GM21723 (cell line): ENCODE results near the gene RNF123.

Experiments used
- ATAC-seq: cut with Tn5 transposase; IDR thresholded peaks from one replicate; pipeline ENCODE4 v1.9.1; 2021; ENCODE audit warnings: mild to moderate bottlenecking, moderate library complexity; ENCODE audit not compliant: unreplicated experiment

The RNF123 gene

GRCh38 chr3:49700453-49701128 lies 11.2 kb downstream of the RNF123 start:
- ATAC-seq: no peak

DNA sequence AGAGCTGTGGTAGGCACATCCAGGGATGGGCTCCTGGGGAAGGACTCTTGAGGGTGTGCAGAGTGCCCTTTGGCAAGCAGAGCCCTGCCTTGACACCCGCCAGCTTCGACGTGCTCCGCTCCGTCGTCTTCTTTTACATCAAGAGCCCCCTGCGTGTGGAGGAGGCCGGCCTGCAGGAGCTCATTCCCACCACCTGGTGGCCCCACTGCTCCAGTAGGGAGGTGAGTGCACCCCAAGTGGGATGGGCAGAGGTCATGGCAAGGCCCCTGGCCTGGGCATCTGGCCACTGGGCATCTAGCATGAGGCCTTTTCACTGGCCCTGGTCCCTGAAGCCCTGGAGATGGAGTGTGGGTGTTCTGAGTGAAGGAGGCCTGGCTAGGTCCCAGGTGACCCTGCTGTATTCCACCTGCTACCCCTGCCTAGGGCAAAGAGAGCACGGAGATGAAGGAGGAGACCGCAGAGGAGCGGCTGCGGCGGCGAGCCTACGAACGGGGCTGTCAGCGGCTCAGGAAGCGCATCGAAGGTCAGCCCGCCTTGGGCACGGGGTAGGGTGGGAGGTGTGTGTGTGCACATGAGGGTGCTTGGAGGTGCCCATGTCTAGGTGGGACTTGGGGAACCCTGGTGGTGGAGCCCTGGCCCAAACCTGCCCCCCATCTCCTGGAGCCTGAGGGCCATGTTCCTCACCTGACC lies 12.2 kb downstream of the RNF123 start:
- no peak for ATAC-seq

- no peak for ATAC-seq
Measured at GRCh38 chr3:49702672-49703071, 13.3 kb downstream of the RNF123 start.

DNA sequence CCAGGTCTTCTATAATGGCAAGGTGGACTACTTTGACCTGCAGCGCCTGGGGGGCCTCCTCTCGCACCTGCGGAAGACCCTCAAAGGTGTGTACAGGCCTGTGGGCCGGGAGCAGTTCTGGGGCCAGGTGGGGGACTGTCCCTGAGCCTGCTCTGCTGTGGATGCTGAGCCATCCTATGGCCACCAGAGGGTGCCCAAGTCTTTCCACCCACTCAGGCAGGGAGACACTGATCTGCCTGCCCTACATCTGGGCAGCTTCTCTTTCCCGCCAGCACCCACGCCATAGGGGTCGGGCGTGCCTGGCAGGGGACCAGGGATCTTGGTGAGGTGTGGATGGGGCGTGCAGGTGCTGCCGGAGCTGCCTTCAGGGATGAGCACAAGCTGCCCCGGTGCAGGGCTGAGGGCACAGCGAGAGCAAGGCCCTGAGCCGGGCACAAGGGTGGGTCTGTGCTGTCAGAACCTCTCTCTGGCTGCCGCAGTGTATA lies 14.1 kb downstream of the RNF123 start:
- ATAC-seq: peak; percentile 70

DNA sequence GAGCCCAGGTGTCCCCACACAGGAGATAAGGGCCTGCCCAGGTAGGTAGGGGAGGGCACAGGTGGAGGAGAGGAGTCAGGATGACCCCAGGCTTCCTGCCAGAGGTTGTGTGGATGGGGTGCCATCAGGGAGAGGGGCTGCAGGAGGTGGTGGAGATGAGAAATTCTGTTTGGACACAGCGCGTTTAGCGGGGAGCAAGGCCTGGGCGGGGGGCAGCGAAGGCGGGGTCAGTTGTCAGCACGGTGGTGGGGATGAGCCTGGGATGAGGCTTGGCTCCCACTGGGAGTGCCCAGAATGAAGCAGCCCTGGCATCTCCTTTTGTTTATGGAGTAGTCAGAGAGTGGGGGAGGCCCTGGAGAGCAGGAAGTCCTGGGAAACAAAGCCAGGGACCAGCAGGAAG lies 14.6 kb downstream of the RNF123 start:
- no peak for ATAC-seq

- ATAC-seq: no peak
Measured at GRCh38 chr3:49704629-49705028, 15.3 kb downstream of the RNF123 start.

GRCh38 chr3:49705390-49705960 lies 16.1 kb downstream of the RNF123 start:
- ATAC-seq: no peak

- ATAC-seq: no peak
Measured at GRCh38 chr3:49706456-49707112, 17.2 kb downstream of the RNF123 start.

DNA sequence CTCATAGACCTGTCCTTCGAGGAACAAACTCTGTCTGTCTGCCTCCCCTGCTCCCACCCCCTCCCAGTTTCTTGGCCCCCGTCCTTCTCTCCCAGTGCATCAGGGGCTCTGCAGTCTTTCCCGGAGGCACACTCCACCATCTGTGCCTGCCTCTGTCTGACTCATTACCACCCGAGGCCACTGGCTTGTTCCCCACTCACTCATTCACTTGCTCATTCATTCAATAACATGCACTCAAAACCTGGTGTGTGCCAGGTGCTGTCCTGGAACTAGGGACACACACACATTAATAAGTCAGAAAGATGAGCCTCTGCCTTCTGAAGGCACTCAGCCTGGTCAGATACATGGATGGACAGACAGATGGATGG lies 17.7 kb downstream of the RNF123 start:
- no peak for ATAC-seq

DNA sequence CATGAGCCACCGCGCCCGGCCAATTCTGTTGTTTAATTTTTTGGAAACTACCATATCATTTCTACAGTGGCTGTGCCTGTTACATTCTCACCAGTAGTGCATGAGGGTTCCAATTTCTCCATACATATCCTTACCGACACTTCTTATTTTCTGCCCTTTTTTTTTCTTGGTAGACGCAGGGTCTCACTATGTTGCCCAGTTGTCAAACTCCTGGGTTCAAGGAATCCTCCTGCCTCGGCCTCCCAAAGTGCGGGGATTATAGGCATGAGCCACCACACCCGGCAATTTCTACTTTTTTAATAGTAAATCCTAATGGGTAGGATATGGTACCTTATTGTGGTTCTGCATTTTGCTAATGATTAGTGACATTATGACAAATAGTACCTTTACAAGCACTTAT lies 20.5 kb downstream of the RNF123 start:
- no peak for ATAC-seq

GRCh38 chr3:49711489-49711888 lies 22.1 kb downstream of the RNF123 start:
- ATAC-seq: no peak

GRCh38 chr3:49712166-49712565 lies 22.8 kb downstream of the RNF123 start:
- ATAC-seq: no peak

DNA sequence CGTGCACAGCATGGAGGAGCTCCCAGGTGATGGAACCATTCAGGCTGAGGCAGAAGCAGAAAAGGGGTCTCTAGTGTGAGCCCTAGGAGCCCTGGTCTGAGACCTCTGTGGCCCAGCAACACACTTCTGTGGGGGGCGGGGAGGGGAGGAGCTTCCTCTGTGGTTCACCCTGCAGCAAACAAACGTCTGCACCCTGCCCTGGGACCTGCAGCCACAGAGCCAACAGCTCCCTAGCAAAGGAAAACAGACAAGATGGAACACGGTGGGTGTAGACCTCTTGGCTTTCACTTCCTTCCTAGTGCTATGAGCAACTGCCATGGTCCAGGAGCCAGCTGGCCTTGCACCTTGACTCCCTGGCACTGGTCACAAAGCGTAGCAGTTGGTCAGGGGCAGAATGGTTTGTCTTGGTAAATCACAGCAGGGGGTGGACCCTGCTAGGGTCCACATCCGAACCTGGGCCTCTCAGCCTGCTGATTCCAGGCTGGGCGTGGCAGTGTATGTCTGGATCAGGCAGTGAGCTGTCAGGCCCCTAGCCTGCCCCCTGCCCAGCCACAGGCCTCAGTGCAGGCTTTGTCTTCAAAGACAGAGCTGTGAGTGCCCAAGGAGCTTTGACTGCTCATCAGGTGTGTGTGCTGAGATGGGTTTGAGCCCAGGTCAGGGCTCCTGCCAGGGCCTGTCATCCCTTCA lies 23.4 kb downstream of the RNF123 start:
- ATAC-seq: no peak

DNA sequence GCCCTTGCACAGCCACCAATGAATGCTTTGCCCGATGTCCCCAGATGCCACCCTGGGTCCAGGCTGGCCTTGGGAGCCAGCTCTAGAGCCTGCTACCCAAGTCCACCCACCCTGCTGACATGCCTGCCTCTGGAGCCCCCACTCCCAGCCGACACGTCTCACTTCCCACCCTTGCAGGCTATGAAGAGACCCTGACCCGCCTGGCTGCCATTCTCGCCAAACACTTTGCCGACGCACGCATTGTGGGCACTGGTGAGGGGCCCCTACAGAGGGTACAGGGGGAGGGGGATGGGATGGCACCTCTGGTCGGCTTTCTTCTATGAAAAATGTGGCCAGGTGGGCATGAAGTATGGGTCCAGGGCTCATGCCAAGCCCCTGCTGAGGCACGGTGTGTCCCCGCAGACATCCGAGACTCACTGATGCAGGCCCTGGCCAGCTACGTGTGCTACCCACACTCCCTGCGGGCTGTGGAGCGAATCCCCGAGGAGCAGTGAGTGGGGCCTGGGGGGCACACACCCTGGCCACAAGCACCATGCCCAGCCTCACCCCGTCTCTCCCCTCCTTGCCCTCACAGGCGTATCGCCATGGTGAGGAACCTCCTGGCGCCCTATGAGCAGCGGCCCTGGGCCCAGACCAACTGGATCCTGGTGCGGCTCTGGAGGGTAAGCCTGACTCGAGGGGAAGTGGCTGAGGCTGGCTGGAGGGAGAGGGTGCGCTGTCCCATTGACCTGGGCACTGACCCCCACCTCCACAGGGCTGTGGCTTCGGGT lies 24.2 kb downstream of the RNF123 start:
- ATAC-seq: no peak

GRCh38 chr3:49714728-49715550 lies 25.6 kb downstream of the RNF123 start:
- ATAC-seq: no peak

- ATAC-seq: no peak
Measured at GRCh38 chr3:49715611-49716121, 26.3 kb downstream of the RNF123 start.

- no peak for ATAC-seq
Measured at GRCh38 chr3:49716169-49716568, 26.8 kb downstream of the RNF123 start.

- ATAC-seq: no peak
Measured at GRCh38 chr3:49716691-49717210, 27.4 kb downstream of the RNF123 start.
